CD4-positive, alpha-beta T cell treated with Interleukin-6 at 100 ng/mL for 8 hours (primary cell): ENCODE results near the gene IRX4.

Source experiments
- DNase-seq: peaks from one replicate; pipeline ENCODE4 v3.0.0-alpha.2; 2020; ENCODE audit warnings: mixed read lengths, low spot score

Gene IRX4

GRCh38 chr5:1882337-1883119 lies at the start of gene IRX4:
Gene IRX4 (minus strand): TSS chr5:1882925. CDS start chr5:1882647, 278 bp downstream.
- DNase-seq, result no peak

GRCh38 chr5:1931604-1932231 lies 49.0 kb upstream of the IRX4 start:
- no peak for DNase-seq

- DNase-seq, result no peak
Observed at GRCh38 chr5:1930880-1931603, 48.3 kb upstream of the IRX4 start.

GRCh38 chr5:1930501-1930879 lies 47.8 kb upstream of the IRX4 start:
- DNase-seq, result no peak

GRCh38 chr5:1929108-1929991 lies 46.6 kb upstream of the IRX4 start:
- no peak for DNase-seq

- DNase-seq, result no peak
Observed at GRCh38 chr5:1926471-1927341, 44.0 kb upstream of the IRX4 start.

GRCh38 chr5:1926071-1926440 lies 43.3 kb upstream of the IRX4 start:
- DNase-seq, result no peak

GRCh38 chr5:1925111-1926070 lies 42.7 kb upstream of the IRX4 start:
- no peak for DNase-seq

GRCh38 chr5:1923766-1924165 lies 41.0 kb upstream of the IRX4 start:
- DNase-seq, result no peak

GRCh38 chr5:1923341-1923740 lies 40.6 kb upstream of the IRX4 start:
- no peak for DNase-seq

- no peak for DNase-seq
Observed at GRCh38 chr5:1921711-1922110, 39.0 kb upstream of the IRX4 start.

- no peak for DNase-seq
Observed at GRCh38 chr5:1919750-1920149, 37.0 kb upstream of the IRX4 start.

GRCh38 chr5:1919209-1919566 lies 36.5 kb upstream of the IRX4 start:
- DNase-seq, result no peak

GRCh38 chr5:1918488-1919208 lies 35.9 kb upstream of the IRX4 start:
- no peak for DNase-seq

- DNase-seq, result no peak
Observed at GRCh38 chr5:1917830-1918487, 35.2 kb upstream of the IRX4 start.

GRCh38 chr5:1916041-1917001 lies 33.6 kb upstream of the IRX4 start:
- no peak for DNase-seq

- no peak for DNase-seq
Observed at GRCh38 chr5:1915316-1915715, 32.6 kb upstream of the IRX4 start.

GRCh38 chr5:1914471-1914870 lies 31.7 kb upstream of the IRX4 start:
- DNase-seq, result no peak
